ENCODE measurements around the gene PPM1F.
"Not testable (repeated sequence)": the region's sequence is repeated elsewhere in the genome, so short reads cannot be mapped to it uniquely, and the experiment has no call there.

The PPM1F gene

DNA sequence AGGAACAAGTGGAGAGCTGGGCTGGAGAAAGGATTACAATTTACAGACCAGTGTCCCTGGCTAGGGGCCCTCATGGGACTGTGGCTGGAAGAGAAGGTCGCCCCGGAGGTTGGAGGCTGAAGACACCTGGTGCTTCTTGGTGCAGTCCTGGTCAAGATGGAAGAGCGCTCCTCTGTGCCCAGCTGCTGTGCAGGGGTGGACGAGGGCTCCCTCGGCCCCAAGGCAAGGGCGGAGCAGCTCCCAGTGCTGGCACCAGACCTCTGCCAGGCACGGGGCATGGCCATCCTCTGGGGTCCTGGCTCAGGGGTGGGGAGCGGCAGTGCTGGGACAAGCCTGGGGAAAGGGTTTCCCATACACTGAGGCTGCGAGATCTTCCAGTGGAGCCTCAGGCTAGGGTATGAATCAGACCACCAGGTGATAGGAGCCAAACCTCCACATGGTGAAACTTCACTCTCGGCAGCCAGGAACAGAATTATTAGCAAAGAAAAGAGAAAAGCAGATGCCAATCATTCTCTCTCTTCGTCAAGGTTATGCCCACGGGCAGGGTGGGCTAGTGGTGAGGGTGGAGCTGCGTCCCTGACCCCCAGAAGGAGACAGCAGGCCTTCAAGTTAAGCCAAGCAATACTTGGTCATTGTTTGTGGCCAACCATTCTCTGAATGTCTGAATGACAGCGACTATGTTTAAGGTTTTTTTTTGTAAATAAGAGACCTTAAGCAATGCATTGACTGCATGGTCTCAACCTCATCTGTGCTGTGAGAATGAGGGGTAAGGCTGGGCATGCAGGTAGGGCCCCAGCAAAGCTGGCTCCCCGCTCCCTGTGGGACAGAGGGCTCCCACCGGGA lies 32.1 kb downstream of the PPM1F start:
- H3K9me3 Mint-ChIP-seq = no peaks in the 10 kb centered on the region
- peaks cover 12% of the 10 kb centered on the region for H3K4me1 Mint-ChIP-seq (ENCODE audit: low read depth)
- intact Hi-C loops (cut with micrococcal nuclease) = no loop called here
- H3K36me3 Mint-ChIP-seq (ENCODE audit: low read depth) = peaks cover 81% of the 10 kb centered on the region
- no peaks in the 10 kb centered on the region for H3K27me3 Mint-ChIP-seq
- H3K27ac Mint-ChIP-seq = no peak overlapping the region
- no peak overlapping the region for H3K4me3 Mint-ChIP-seq

DNA sequence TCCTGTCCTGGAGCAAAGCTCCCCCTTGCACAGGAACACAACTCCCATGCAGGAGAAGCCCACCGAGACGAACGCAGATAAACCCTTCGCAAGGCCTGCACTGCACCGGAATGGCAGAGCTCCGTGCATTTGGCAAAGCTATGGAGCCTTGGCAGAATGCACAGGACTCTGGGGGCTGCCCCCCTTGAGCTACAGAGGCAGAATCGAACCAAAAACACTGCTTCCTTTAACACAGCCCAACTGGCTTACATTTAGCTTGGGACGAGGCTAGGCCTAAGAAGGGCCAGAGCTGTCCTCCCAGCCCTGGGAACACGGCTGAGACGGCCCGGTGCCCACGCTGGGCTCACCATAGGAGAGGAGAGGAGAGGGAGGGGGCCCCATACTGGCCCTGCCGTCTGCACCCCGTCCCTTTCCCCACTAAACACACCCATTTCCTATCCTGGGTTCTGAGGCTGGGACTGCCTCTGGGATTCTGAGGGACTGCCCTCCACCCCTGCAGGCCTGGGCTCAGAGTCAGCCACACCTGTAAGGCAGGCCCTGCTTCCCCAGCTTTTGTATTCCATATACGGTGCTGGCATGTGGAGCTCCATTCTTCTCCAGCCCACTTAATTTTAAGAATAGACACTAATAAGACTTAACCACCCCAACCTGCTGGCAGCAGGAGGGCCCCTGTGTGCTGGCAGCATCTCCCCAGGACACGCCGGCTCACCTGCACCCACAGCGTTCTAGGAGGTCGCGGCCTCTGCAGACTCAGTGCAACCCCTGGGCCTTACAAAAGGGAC lies 32.9 kb downstream of the PPM1F start:
- H3K27ac Mint-ChIP-seq = no peak overlapping the region
- peaks cover 72% of the 10 kb centered on the region for H3K36me3 Mint-ChIP-seq (ENCODE audit: low read depth)
- no peaks in the 10 kb centered on the region for H3K27me3 Mint-ChIP-seq
- H3K4me1 Mint-ChIP-seq (ENCODE audit: low read depth) = peaks cover 12% of the 10 kb centered on the region
- no peak overlapping the region for H3K4me3 Mint-ChIP-seq
- no peaks in the 10 kb centered on the region for H3K9me3 Mint-ChIP-seq
- intact Hi-C loops (cut with micrococcal nuclease) = no loop called here

DNA sequence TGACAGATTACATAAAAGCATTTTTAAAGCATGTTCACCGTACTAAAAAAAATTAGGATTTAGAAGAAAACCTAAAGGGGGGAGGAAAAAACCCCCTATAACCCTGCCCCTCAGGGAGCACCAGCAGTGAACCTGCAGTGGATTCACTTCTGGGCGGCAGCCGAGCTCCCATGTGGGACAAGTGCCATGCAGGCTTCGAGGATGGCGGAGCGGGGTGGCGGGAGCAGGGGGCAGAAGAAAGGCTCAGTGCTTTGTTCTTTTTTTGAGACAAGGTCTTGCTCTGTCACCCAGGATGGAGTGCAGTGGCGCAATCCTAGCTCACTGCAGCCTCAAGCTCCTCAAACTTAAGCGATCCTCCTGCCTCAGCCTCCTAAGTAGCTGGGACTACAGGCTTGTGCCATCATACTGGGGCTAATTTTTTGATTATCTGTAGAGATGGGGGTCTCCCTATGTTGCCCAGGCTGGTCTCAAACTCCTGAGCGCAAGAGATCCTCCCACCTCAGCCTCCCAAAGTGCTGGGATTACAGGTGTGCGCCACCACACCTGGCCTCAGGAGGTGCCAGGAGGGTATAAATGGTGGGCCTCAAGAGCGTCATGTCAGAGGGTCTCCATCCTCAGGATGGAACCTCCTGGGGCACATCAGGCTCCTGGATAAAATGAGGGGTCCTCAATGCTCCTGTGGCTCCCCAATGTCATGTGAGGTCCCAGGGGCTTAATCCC lies 34.0 kb downstream of the PPM1F start:
- H3K9me3 Mint-ChIP-seq = no peaks in the 10 kb centered on the region
- no peaks in the 10 kb centered on the region for H3K27me3 Mint-ChIP-seq
- peaks cover 12% of the 10 kb centered on the region for H3K4me1 Mint-ChIP-seq (ENCODE audit: low read depth)
- intact Hi-C loops (cut with micrococcal nuclease) = no loop called here
- no peak overlapping the region for H3K4me3 Mint-ChIP-seq
- no peak overlapping the region for H3K27ac Mint-ChIP-seq
- H3K36me3 Mint-ChIP-seq (ENCODE audit: low read depth) = peaks cover 61% of the 10 kb centered on the region

DNA sequence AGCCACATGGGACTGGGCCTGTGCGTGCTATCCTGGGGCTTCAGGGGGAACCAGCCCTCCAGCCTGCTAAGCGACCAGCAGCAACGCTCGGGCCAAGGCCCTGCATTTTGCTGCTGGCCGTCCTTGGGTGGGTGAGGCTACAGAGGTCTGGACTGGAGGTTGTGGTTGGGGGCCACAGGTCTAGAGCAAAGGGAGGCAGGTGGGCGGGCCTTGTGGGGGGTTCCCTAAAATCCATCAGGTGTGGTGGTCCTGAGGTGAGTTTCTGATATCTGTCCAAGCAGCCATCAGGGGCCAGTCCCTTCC lies 34.7 kb downstream of the PPM1F start:
- intact Hi-C loops (cut with micrococcal nuclease) = no loop called here
- Mint-ChIP-seq H3K36me3 (ENCODE audit: low read depth) (peaks cover 54% of the 10 kb centered on the region), H3K4me3 (no peak overlapping the region), H3K27ac (no peak overlapping the region), H3K27me3 (no peaks in the 10 kb centered on the region), H3K4me1 (ENCODE audit: low read depth) (peaks cover 12% of the 10 kb centered on the region), H3K9me3 (no peaks in the 10 kb centered on the region)

DNA sequence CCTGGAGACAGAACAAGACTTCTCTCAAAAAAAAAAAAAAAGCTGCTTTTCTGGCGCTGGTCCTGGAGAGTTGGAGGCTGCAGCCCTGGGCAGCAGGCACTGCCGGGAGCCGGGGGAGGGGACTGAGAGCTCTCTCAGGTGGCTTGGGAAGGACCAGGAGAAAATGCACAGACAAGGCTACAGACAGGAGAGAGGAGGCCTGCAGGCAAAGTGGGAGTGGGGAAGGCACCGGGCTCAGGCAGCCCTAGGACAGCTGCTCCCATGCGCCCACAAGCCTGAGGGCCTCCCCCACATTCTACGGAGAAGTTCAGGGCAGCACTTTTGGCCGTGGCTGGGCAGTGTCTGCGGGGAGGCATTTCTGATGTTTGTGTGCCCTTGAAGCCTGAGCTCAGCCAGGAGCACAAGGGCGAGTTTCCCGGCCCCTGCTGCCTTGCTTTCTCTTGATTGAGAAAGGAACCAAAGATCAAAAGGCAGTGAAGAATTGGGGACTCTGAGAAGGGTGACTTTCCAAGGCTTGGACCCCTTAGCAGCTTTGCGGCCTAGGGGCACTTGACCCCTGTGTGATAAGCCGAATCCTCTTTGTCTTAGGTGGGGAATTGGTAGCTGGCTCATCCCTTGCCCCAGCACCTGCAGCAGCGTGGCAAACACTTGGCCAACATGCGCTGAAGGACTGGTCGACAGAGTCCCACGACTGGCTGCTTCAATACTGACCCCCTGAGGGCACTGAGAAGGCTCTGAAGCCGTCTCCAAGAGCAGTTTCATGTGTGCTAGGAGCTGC lies 35.3 kb downstream of the PPM1F start:
- H3K9me3 Mint-ChIP-seq = no peaks in the 10 kb centered on the region
- H3K27ac Mint-ChIP-seq = peak overlapping the region; percentile 50
- H3K27me3 Mint-ChIP-seq = no peaks in the 10 kb centered on the region
- peaks cover 12% of the 10 kb centered on the region for H3K4me1 Mint-ChIP-seq (ENCODE audit: low read depth)
- peaks cover 49% of the 10 kb centered on the region for H3K36me3 Mint-ChIP-seq (ENCODE audit: low read depth)
- no peak overlapping the region for H3K4me3 Mint-ChIP-seq
- intact Hi-C loops (cut with micrococcal nuclease) = no loop called here

DNA sequence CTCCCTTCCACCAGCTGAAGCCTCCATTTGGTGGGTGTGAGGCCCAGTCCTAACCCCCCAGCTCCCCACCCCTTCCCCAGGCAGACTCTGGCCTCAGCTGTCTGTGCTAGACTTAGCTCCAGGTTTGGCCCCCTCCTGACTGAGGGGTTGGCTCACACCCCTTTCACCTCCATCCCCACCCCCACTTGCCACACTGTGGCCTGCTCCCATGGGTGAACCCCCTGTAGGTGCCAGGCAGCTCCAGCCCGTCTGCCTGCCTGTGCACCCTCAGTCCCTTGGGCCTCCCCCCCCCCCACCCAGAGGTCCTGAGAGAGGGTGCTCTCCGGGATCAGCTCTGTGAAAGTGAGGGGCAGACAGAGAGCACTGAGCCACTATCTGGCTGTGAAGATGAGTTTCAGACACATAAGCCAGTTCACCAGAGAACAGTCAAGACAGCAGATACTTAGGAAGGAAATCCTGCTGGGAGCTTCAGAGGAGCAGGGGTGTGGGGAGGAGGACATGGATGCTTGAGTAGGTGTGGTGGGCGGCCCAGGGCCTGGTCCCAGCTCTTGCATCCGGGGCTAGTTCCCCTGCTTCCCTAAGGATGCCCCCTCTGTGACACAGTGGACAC lies 36.2 kb downstream of the PPM1F start:
- H3K27me3 Mint-ChIP-seq = no peaks in the 10 kb centered on the region
- H3K4me3 Mint-ChIP-seq = no peak overlapping the region
- H3K27ac Mint-ChIP-seq = peak overlapping the region; percentile 50
- intact Hi-C loops (cut with micrococcal nuclease) = no loop called here
- peaks cover 39% of the 10 kb centered on the region for H3K36me3 Mint-ChIP-seq (ENCODE audit: low read depth)
- no peaks in the 10 kb centered on the region for H3K9me3 Mint-ChIP-seq
- peaks cover 12% of the 10 kb centered on the region for H3K4me1 Mint-ChIP-seq (ENCODE audit: low read depth)

DNA sequence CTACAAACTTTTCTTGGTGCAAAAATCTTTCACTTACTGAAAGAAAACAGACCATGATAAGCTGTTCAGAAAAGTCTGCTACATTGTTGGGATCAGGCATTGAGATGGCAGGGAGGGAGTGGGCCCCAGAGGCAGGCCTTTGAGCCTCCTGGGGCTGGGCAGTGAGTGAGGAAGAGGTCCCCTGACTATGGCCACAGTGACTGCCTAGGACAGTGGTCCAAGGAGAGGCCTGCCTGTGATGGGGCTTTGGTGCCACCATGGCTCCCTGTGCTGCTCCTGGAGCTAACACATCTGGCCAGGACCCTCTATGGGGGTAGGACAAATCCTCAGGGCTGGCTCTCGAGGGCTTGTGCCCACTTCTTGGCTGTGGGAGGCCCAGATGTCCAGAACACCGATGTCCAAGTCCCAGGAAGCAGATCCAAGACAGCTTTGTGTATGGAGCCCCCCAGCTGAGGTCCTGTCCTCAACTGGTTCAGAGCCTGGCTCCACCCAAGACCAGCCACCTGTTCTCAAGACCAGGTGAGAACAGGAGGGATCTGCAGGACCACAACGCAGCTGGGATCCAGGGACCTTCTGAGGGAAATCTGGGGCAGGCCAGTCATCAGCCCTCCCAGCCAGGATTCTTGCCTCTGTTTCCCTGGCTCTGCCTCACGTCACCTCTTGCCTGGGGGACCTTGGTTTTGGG lies 36.9 kb downstream of the PPM1F start:
- Mint-ChIP-seq H3K9me3 (no peaks in the 10 kb centered on the region), H3K4me1 (ENCODE audit: low read depth) (peaks cover 12% of the 10 kb centered on the region), H3K27me3 (no peaks in the 10 kb centered on the region), H3K27ac (no peak overlapping the region), H3K4me3 (no peak overlapping the region), H3K36me3 (ENCODE audit: low read depth) (peaks cover 33% of the 10 kb centered on the region)
- intact Hi-C loops (cut with micrococcal nuclease) = no loop called here

DNA sequence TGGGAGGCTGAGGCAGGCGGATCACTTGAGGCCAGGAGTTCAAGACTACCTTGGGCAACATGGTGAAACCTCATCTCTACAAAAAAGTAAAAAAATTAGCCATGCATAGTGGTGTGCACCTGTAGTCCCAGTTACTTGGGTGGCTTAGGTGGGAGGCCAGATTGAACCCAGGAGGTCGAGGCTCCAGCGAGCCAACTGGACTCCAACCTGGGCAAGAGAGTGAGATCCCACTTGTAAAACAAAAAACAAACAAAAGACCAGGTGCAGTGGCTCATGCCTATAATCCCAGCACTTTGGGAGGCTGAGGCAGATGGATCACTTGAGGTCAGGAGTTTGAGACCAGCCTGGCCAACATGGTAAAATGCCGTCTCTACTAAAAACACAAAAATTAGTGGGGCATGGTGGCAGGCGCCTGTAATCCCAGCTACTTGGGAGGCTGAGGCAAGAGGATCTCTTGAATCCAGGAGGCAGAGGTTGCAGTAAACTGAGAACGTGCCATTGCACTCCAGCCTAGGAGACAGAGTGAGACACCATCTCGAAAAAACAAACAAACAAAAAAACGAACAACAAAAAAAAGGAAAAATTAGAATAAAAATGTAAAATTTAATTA lies 38.5 kb downstream of the PPM1F start:
- H3K4me3 Mint-ChIP-seq; intact Hi-C loops (cut with micrococcal nuclease); H3K27me3 Mint-ChIP-seq; H3K27ac Mint-ChIP-seq; H3K9me3 Mint-ChIP-seq: not testable (repeated sequence)
- Mint-ChIP-seq H3K4me1 (ENCODE audit: low read depth) (peaks cover 12% of the 10 kb centered on the region), H3K36me3 (ENCODE audit: low read depth) (peaks cover 17% of the 10 kb centered on the region)

DNA sequence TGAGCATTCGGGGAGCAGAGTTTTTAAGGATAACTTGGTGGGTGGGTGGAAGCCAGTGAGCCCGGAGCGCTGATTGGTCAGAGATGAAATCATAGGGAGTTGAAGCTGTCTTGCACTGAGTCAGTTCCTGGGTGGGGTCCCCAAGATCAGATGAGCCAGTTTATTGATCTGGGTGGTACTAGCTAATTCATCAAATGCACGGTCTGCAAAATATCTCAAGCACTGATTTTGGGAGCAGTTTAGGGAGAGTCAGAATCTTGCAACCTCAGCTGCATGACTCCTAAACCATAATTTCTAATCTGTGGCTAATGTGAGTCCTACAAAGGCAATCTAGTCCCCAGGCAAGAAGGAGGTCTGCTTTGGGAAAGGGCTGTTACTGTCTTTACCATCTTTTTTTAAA lies 42.3 kb downstream of the PPM1F start:
- H3K4me1 Mint-ChIP-seq (ENCODE audit: low read depth); H3K27me3 Mint-ChIP-seq; H3K9me3 Mint-ChIP-seq; intact Hi-C loops (cut with micrococcal nuclease); H3K4me3 Mint-ChIP-seq; H3K27ac Mint-ChIP-seq: not testable (repeated sequence)
- H3K36me3 Mint-ChIP-seq (ENCODE audit: low read depth) = peaks cover 17% of the 10 kb centered on the region

DNA sequence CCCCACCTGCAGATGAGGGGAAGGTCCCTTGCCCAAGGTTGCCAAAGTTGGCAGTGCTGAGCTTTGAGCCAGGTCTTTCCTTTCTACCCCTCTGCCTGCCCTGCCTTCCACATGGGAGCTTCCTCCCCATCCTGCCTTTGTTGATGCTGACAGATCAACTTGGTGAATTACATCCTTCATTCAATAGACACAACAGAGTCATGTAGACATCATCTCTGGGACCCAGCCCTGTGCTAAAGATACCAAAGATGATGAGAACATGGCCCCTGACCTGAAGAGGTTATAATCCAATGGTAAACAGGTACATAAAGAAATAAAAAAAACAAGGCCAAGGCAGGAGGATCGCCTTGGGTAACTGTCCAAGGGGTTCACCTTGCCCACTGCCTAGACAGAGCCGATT lies 42.8 kb downstream of the PPM1F start:
- H3K4me1 Mint-ChIP-seq (ENCODE audit: low read depth) = no peaks in the 10 kb centered on the region
- no peak overlapping the region for H3K27ac Mint-ChIP-seq
- no peaks in the 10 kb centered on the region for H3K27me3 Mint-ChIP-seq
- no peak overlapping the region for H3K4me3 Mint-ChIP-seq
- intact Hi-C loops (cut with micrococcal nuclease) = no loop called here
- peaks cover 19% of the 10 kb centered on the region for H3K36me3 Mint-ChIP-seq (ENCODE audit: low read depth)
- no peaks in the 10 kb centered on the region for H3K9me3 Mint-ChIP-seq

DNA sequence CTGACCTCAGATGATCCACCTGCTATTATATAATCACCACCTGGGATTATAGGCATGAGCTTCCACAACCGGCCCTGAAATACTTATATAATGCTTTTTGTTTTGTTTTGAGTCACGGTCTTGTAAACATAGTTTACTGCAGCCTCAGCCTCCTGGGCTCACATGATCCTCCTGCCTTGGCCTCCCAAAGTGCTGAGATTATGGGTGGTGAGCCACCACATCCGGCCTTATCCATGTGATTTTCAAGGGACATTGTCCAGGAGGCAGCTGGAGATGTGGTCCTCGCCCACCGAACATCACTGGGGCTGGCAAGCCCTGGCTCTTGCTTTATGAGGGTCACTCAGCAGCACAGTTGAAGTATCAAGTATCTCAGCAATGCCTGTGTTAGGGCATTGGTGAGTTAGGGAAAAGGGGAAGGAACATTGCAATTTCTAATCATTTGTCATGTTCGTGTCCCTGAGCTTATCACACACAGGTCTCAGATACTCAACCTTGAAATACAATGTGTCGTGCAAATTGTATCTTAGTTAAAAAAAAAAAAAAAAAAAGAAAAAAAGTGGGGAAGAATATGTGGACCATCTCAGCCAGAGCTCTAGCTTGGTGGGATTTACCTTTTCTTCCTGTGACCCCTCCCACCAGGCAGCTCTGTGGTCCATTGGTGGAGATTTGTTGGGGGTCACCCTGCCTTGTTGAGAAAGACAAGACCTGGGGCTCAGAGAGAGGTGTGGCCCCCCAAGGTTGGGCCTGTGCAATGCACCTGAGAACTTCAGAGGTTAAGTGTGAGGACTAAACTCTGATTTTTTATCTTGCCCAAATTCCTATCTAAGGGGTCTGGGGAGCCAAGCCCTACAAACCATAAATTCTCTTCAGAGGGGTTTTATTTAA lies 44.8 kb downstream of the PPM1F start:
- Mint-ChIP-seq H3K27me3 (no peaks in the 10 kb centered on the region), H3K4me1 (ENCODE audit: low read depth) (no peaks in the 10 kb centered on the region), H3K27ac (no peak overlapping the region), H3K9me3 (no peaks in the 10 kb centered on the region), H3K36me3 (ENCODE audit: low read depth) (peaks cover 32% of the 10 kb centered on the region), H3K4me3 (no peak overlapping the region)
- intact Hi-C loops (cut with micrococcal nuclease) = no loop called here

DNA sequence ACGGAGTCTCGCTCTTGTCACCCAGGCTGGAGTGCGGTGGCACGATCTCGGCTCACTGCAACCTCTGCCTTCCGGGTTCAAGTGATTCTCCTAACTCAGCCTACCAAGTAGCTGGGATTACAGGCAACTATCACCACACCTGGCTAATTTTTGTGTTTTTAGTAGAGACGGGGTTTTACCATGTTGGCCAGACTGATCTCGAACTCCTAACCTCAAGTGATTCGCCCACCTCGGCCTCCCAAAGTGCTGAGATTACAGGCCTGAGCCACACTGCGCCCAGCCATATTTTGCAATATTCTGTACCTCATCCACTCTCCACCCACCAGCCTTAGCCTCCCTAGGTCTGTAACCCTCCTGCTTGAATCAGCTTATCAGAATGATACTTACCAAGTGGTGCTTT lies 47.4 kb downstream of the PPM1F start:
- H3K27ac Mint-ChIP-seq; intact Hi-C loops (cut with micrococcal nuclease); H3K27me3 Mint-ChIP-seq; H3K4me1 Mint-ChIP-seq (ENCODE audit: low read depth); H3K4me3 Mint-ChIP-seq; H3K9me3 Mint-ChIP-seq: not testable (repeated sequence)
- peaks cover 32% of the 10 kb centered on the region for H3K36me3 Mint-ChIP-seq (ENCODE audit: low read depth)
